ENCODE data around the gene PPCDC.

The PPCDC gene

GRCh38 chr15:75023181-75023871 lies at the start of gene PPCDC:
Gene PPCDC (plus strand): TSS chr15:75023590. CDS start chr15:75028319, 4,729 bp downstream.
- peak; percentile 95 for DNase-seq

- DNase-seq = no peak
Measured at GRCh38 chr15:74976159-74976558, 47.2 kb upstream of the PPCDC start.

- DNase-seq = no peak
Measured at GRCh38 chr15:74977599-74977998, 45.8 kb upstream of the PPCDC start.

GRCh38 chr15:74978077-74978476 lies 45.3 kb upstream of the PPCDC start:
- no peak for DNase-seq

GRCh38 chr15:74978503-74978902 lies 44.9 kb upstream of the PPCDC start:
- DNase-seq = peak; percentile 55

GRCh38 chr15:74982183-74982582 lies 41.2 kb upstream of the PPCDC start:
- DNase-seq = no peak

GRCh38 chr15:74983725-74984231 lies 39.6 kb upstream of the PPCDC start:
- DNase-seq = peak; percentile 50

GRCh38 chr15:74988007-74988800 lies 35.2 kb upstream of the PPCDC start:
- DNase-seq = peak; percentile 38

- DNase-seq = no peak
Measured at GRCh38 chr15:74989527-74989926, 33.9 kb upstream of the PPCDC start.

- DNase-seq = no peak
Measured at GRCh38 chr15:74992619-74993018, 30.8 kb upstream of the PPCDC start.

GRCh38 chr15:74994236-74994635 lies 29.2 kb upstream of the PPCDC start:
- DNase-seq = no peak

- DNase-seq = no peak
Measured at GRCh38 chr15:74994685-74995084, 28.7 kb upstream of the PPCDC start.

GRCh38 chr15:74995182-74995778 lies 28.1 kb upstream of the PPCDC start, which contains the start of gene SCAMP5:
Gene SCAMP5 (plus strand): TSS chr15:74995563. CDS start chr15:75011840, 16,277 bp downstream.
- DNase-seq = peak; percentile 92

GRCh38 chr15:74995779-74996765 lies 27.3 kb upstream of the PPCDC start:
- peak; percentile 12 for DNase-seq

GRCh38 chr15:74997141-74997540 lies 26.2 kb upstream of the PPCDC start:
- no peak for DNase-seq

GRCh38 chr15:74997543-74997942 lies 25.8 kb upstream of the PPCDC start:
- DNase-seq = no peak

GRCh38 chr15:75001310-75001709 lies 22.1 kb upstream of the PPCDC start:
- no peak for DNase-seq

GRCh38 chr15:75002398-75002797 lies 21.0 kb upstream of the PPCDC start:
- DNase-seq = no peak

GRCh38 chr15:75007216-75007615 lies 16.2 kb upstream of the PPCDC start:
- DNase-seq = no peak

GRCh38 chr15:75008221-75008625 lies 15.2 kb upstream of the PPCDC start:
- no peak for DNase-seq

- no peak for DNase-seq
Measured at GRCh38 chr15:75008629-75009326, 14.6 kb upstream of the PPCDC start.

- no peak for DNase-seq
Measured at GRCh38 chr15:75016431-75016830, 7.0 kb upstream of the PPCDC start.
